Measurements from ENCODE around the gene RBMS3.

Gene RBMS3

GRCh38 chr3:29531644-29532043 is 250.8 kb downstream of the RBMS3 start:
- Histone ChIP-seq H3K4me1 (ENCODE audit: control insufficient read depth in 2 of 2, insufficient read depth in 2 of 2, low read length in 2 of 2) (no peaks in the 10 kb centered on the region), H3K9me3 (ENCODE audit: control insufficient read depth in 2 of 2, low read length in 2 of 2) (no peaks in the 10 kb centered on the region), H3K9ac (ENCODE audit: low read depth in 1 of 2, low read length in 2 of 2) (no peak overlapping the region), H3K27ac (ENCODE audit: low read depth in 2 of 2, low read length in 2 of 2) (peak overlapping the region in 1 of 2 donors; percentile 7), H3K27me3 (ENCODE audit: control insufficient read depth in 2 of 2, insufficient read depth in 2 of 2, low read length in 2 of 2) (no peaks in the 10 kb centered on the region), H3K36me3 (ENCODE audit: control insufficient read depth in 2 of 2, insufficient read depth in 2 of 2, low read length in 2 of 2) (no peaks in the 10 kb centered on the region), H3K4me3 (ENCODE audit: low read length in 2 of 2) (no peak overlapping the region)

- H3K4me1 ChIP-seq (ENCODE audit: control insufficient read depth in 2 of 2, insufficient read depth in 2 of 2, low read length in 2 of 2): no peaks in the 10 kb centered on the region
- H3K27ac ChIP-seq (ENCODE audit: low read depth in 2 of 2, low read length in 2 of 2): no peak overlapping the region
- H3K9ac ChIP-seq (ENCODE audit: low read depth in 1 of 2, low read length in 2 of 2): no peak overlapping the region
- no peaks in the 10 kb centered on the region for H3K27me3 ChIP-seq (ENCODE audit: control insufficient read depth in 2 of 2, insufficient read depth in 2 of 2, low read length in 2 of 2)
- H3K9me3 ChIP-seq (ENCODE audit: control insufficient read depth in 2 of 2, low read length in 2 of 2): no peaks in the 10 kb centered on the region
- no peak overlapping the region for H3K4me3 ChIP-seq (ENCODE audit: low read length in 2 of 2)
- no peaks in the 10 kb centered on the region for H3K36me3 ChIP-seq (ENCODE audit: control insufficient read depth in 2 of 2, insufficient read depth in 2 of 2, low read length in 2 of 2)
Measured at GRCh38 chr3:29532473-29532872, 251.6 kb downstream of the RBMS3 start.

GRCh38 chr3:29534006-29534405 is 253.1 kb downstream of the RBMS3 start:
- Histone ChIP-seq H3K36me3 (ENCODE audit: control insufficient read depth in 2 of 2, insufficient read depth in 2 of 2, low read length in 2 of 2) (no peaks in the 10 kb centered on the region), H3K27ac (ENCODE audit: low read depth in 2 of 2, low read length in 2 of 2) (no peak overlapping the region), H3K27me3 (ENCODE audit: control insufficient read depth in 2 of 2, insufficient read depth in 2 of 2, low read length in 2 of 2) (no peaks in the 10 kb centered on the region), H3K9me3 (ENCODE audit: control insufficient read depth in 2 of 2, low read length in 2 of 2) (no peaks in the 10 kb centered on the region), H3K4me1 (ENCODE audit: control insufficient read depth in 2 of 2, insufficient read depth in 2 of 2, low read length in 2 of 2) (no peaks in the 10 kb centered on the region), H3K4me3 (ENCODE audit: low read length in 2 of 2) (no peak overlapping the region), H3K9ac (ENCODE audit: low read depth in 1 of 2, low read length in 2 of 2) (no peak overlapping the region)

- Histone ChIP-seq H3K4me1 (ENCODE audit: control insufficient read depth in 2 of 2, insufficient read depth in 2 of 2, low read length in 2 of 2) (no peaks in the 10 kb centered on the region), H3K27me3 (ENCODE audit: control insufficient read depth in 2 of 2, insufficient read depth in 2 of 2, low read length in 2 of 2) (no peaks in the 10 kb centered on the region), H3K4me3 (ENCODE audit: low read length in 2 of 2) (no peak overlapping the region), H3K9ac (ENCODE audit: low read depth in 1 of 2, low read length in 2 of 2) (no peak overlapping the region), H3K9me3 (ENCODE audit: control insufficient read depth in 2 of 2, low read length in 2 of 2) (no peaks in the 10 kb centered on the region), H3K27ac (ENCODE audit: low read depth in 2 of 2, low read length in 2 of 2) (no peak overlapping the region), H3K36me3 (ENCODE audit: control insufficient read depth in 2 of 2, insufficient read depth in 2 of 2, low read length in 2 of 2) (no peaks in the 10 kb centered on the region)
Measured at GRCh38 chr3:29536016-29536758, 255.3 kb downstream of the RBMS3 start.

GRCh38 chr3:29537889-29538609 is 257.2 kb downstream of the RBMS3 start:
- Histone ChIP-seq H3K9ac (ENCODE audit: low read depth in 1 of 2, low read length in 2 of 2) (no peak overlapping the region), H3K27me3 (ENCODE audit: control insufficient read depth in 2 of 2, insufficient read depth in 2 of 2, low read length in 2 of 2) (no peaks in the 10 kb centered on the region), H3K4me3 (ENCODE audit: low read length in 2 of 2) (no peak overlapping the region), H3K9me3 (ENCODE audit: control insufficient read depth in 2 of 2, low read length in 2 of 2) (no peaks in the 10 kb centered on the region), H3K36me3 (ENCODE audit: control insufficient read depth in 2 of 2, insufficient read depth in 2 of 2, low read length in 2 of 2) (no peaks in the 10 kb centered on the region), H3K27ac (ENCODE audit: low read depth in 2 of 2, low read length in 2 of 2) (no peak overlapping the region), H3K4me1 (ENCODE audit: control insufficient read depth in 2 of 2, insufficient read depth in 2 of 2, low read length in 2 of 2) (no peaks in the 10 kb centered on the region)

GRCh38 chr3:29538610-29538958 is 257.7 kb downstream of the RBMS3 start:
- Histone ChIP-seq H3K9ac (ENCODE audit: low read depth in 1 of 2, low read length in 2 of 2) (no peak overlapping the region), H3K27me3 (ENCODE audit: control insufficient read depth in 2 of 2, insufficient read depth in 2 of 2, low read length in 2 of 2) (no peaks in the 10 kb centered on the region), H3K9me3 (ENCODE audit: control insufficient read depth in 2 of 2, low read length in 2 of 2) (no peaks in the 10 kb centered on the region), H3K27ac (ENCODE audit: low read depth in 2 of 2, low read length in 2 of 2) (no peak overlapping the region), H3K36me3 (ENCODE audit: control insufficient read depth in 2 of 2, insufficient read depth in 2 of 2, low read length in 2 of 2) (no peaks in the 10 kb centered on the region), H3K4me3 (ENCODE audit: low read length in 2 of 2) (no peak overlapping the region), H3K4me1 (ENCODE audit: control insufficient read depth in 2 of 2, insufficient read depth in 2 of 2, low read length in 2 of 2) (no peaks in the 10 kb centered on the region)

GRCh38 chr3:29540544-29540943 is 259.7 kb downstream of the RBMS3 start:
- Histone ChIP-seq H3K4me1 (ENCODE audit: control insufficient read depth in 2 of 2, insufficient read depth in 2 of 2, low read length in 2 of 2) (no peaks in the 10 kb centered on the region), H3K27ac (ENCODE audit: low read depth in 2 of 2, low read length in 2 of 2) (no peak overlapping the region)

GRCh38 chr3:29544701-29545363 is 264.0 kb downstream of the RBMS3 start:
- Histone ChIP-seq H3K4me3 (ENCODE audit: low read length in 2 of 2) (no peak overlapping the region), H3K27ac (ENCODE audit: low read depth in 2 of 2, low read length in 2 of 2) (no peak overlapping the region), H3K27me3 (ENCODE audit: control insufficient read depth in 2 of 2, insufficient read depth in 2 of 2, low read length in 2 of 2) (no peaks in the 10 kb centered on the region), H3K9ac (ENCODE audit: low read depth in 1 of 2, low read length in 2 of 2) (no peak overlapping the region), H3K36me3 (ENCODE audit: control insufficient read depth in 2 of 2, insufficient read depth in 2 of 2, low read length in 2 of 2) (no peaks in the 10 kb centered on the region), H3K4me1 (ENCODE audit: control insufficient read depth in 2 of 2, insufficient read depth in 2 of 2, low read length in 2 of 2) (no peaks in the 10 kb centered on the region), H3K9me3 (ENCODE audit: control insufficient read depth in 2 of 2, low read length in 2 of 2) (no peaks in the 10 kb centered on the region)

More at GRCh38 chr3:29540544-29540943, 259.7 kb downstream of the RBMS3 start:
- Histone ChIP-seq H3K4me3 (ENCODE audit: low read length in 2 of 2) (no peak overlapping the region), H3K27me3 (ENCODE audit: control insufficient read depth in 2 of 2, insufficient read depth in 2 of 2, low read length in 2 of 2) (no peaks in the 10 kb centered on the region), H3K36me3 (ENCODE audit: control insufficient read depth in 2 of 2, insufficient read depth in 2 of 2, low read length in 2 of 2) (no peaks in the 10 kb centered on the region), H3K9me3 (ENCODE audit: control insufficient read depth in 2 of 2, low read length in 2 of 2) (no peaks in the 10 kb centered on the region), H3K9ac (ENCODE audit: low read depth in 1 of 2, low read length in 2 of 2) (no peak overlapping the region)

- H3K9ac ChIP-seq (ENCODE audit: low read depth in 1 of 2, low read length in 2 of 2): no peak overlapping the region
- no peaks in the 10 kb centered on the region for H3K27me3 ChIP-seq (ENCODE audit: control insufficient read depth in 2 of 2, insufficient read depth in 2 of 2, low read length in 2 of 2)
- H3K9me3 ChIP-seq (ENCODE audit: control insufficient read depth in 2 of 2, low read length in 2 of 2): no peaks in the 10 kb centered on the region
- no peak overlapping the region for H3K4me3 ChIP-seq (ENCODE audit: low read length in 2 of 2)
- no peaks in the 10 kb centered on the region for H3K4me1 ChIP-seq (ENCODE audit: control insufficient read depth in 2 of 2, insufficient read depth in 2 of 2, low read length in 2 of 2)
- no peaks in the 10 kb centered on the region for H3K36me3 ChIP-seq (ENCODE audit: control insufficient read depth in 2 of 2, insufficient read depth in 2 of 2, low read length in 2 of 2)
- H3K27ac ChIP-seq (ENCODE audit: low read depth in 2 of 2, low read length in 2 of 2): no peak overlapping the region
Measured at GRCh38 chr3:29545615-29546014, 264.7 kb downstream of the RBMS3 start.

- H3K27ac ChIP-seq (ENCODE audit: low read depth in 2 of 2, low read length in 2 of 2): no peak overlapping the region
- no peaks in the 10 kb centered on the region for H3K36me3 ChIP-seq (ENCODE audit: control insufficient read depth in 2 of 2, insufficient read depth in 2 of 2, low read length in 2 of 2)
- no peaks in the 10 kb centered on the region for H3K9me3 ChIP-seq (ENCODE audit: control insufficient read depth in 2 of 2, low read length in 2 of 2)
- no peak overlapping the region for H3K9ac ChIP-seq (ENCODE audit: low read depth in 1 of 2, low read length in 2 of 2)
- no peaks in the 10 kb centered on the region for H3K27me3 ChIP-seq (ENCODE audit: control insufficient read depth in 2 of 2, insufficient read depth in 2 of 2, low read length in 2 of 2)
- no peaks in the 10 kb centered on the region for H3K4me1 ChIP-seq (ENCODE audit: control insufficient read depth in 2 of 2, insufficient read depth in 2 of 2, low read length in 2 of 2)
- no peak overlapping the region for H3K4me3 ChIP-seq (ENCODE audit: low read length in 2 of 2)
Measured at GRCh38 chr3:29552051-29552450, 271.2 kb downstream of the RBMS3 start.
